GM12878 (cell line): ENCODE results near the gene DMPK. TPM values are rescaled to one million over a fixed set of nuclear protein-coding genes. Genes with fewer than 3 reads are reported as not detected.

Experiments used
- ATF7 ChIP-seq: fragments of 450-650 bp; IDR thresholded peaks from 2 replicates; pipeline ENCODE4 v1.6.1; 2016; ENCODE audit warnings: low read depth, mild to moderate bottlenecking
- BACH1 ChIP-seq: fragments of 450-650 bp; IDR thresholded peaks from 2 replicates; pipeline ENCODE4 v1.6.1; 2017; ENCODE audit warnings: mild to moderate bottlenecking, borderline replicate concordance
- CHD2 ChIP-seq: IDR thresholded peaks from 2 replicates; pipeline ENCODE4 v1.6.1; 2011; ENCODE audit warnings: low read depth, low read length, improper control_type of control experiment, borderline replicate concordance
- EZH2 ChIP-seq: IDR thresholded peaks from 2 replicates; pipeline ENCODE4 v1.6.1; 2012; ENCODE audit warnings: low read depth, mild to moderate bottlenecking, control low read depth, inconsistent platforms, low read length, borderline replicate concordance; ENCODE audit not compliant: control insufficient read depth
- HDAC6 ChIP-seq: fragments of 200-600 bp; sonication (generic); IDR thresholded peaks from one replicate; pipeline ENCODE4 v1.8.0; 2017; ENCODE audit warnings: antibody characterized with exemption; ENCODE audit not compliant: unreplicated experiment
- HDGF ChIP-seq: fragments of 450-650 bp; IDR thresholded peaks from 2 replicates; pipeline ENCODE4 v1.6.1; 2016; ENCODE audit warnings: antibody characterized with exemption
- IRF4 ChIP-seq: IDR thresholded peaks from 2 replicates; pipeline ENCODE4 v1.6.1; 2011; ENCODE audit warnings: low read depth, low read length
- KAT2A ChIP-seq: conservative IDR thresholded peaks from 2 replicates; pipeline ENCODE4 v1.6.1; 2011; ENCODE audit warnings: low read depth, low read length; ENCODE audit not compliant: control insufficient read depth
- MEF2A ChIP-seq: IDR thresholded peaks from 2 replicates; pipeline ENCODE4 v1.6.1; 2011; ENCODE audit warnings: low read depth, mild to moderate bottlenecking, low read length, moderate library complexity; ENCODE audit not compliant: insufficient read depth
- MTA3 ChIP-seq: IDR thresholded peaks from 2 replicates; pipeline ENCODE4 v1.6.1; 2012; ENCODE audit warnings: low read length, inconsistent platforms, borderline replicate concordance
- MYB ChIP-seq: fragments of 150-350 bp; IDR thresholded peaks from 2 replicates; pipeline ENCODE4 v1.6.1; 2014; ENCODE audit warnings: mild to moderate bottlenecking, low read depth, low read length, borderline replicate concordance
- RAD51 ChIP-seq: fragments of 450-650 bp; IDR thresholded peaks from 2 replicates; pipeline ENCODE4 v1.6.1; 2016; ENCODE audit warnings: moderate library complexity, mild to moderate bottlenecking, inconsistent platforms
- SMAD5 ChIP-seq: IDR thresholded peaks from 2 replicates; pipeline ENCODE4 v1.6.1; 2016; ENCODE audit warnings: antibody characterized with exemption, low read depth
- TCF7 ChIP-seq: IDR thresholded peaks from 2 replicates; pipeline ENCODE4 v1.6.1; 2014; ENCODE audit warnings: antibody characterized with exemption, borderline replicate concordance
- YBX1 ChIP-seq: fragments of 450-650 bp; IDR thresholded peaks from 2 replicates; pipeline ENCODE4 v1.6.1; 2016; ENCODE audit warnings: antibody characterized with exemption
- ZNF24 ChIP-seq: fragments of 450-650 bp; IDR thresholded peaks from 2 replicates; pipeline ENCODE4 v1.6.1; 2017; ENCODE audit warnings: antibody characterized with exemption, mild to moderate bottlenecking
- polyA plus RNA-seq, 11 experiments: library from polyadenylated mRNA; depleted of rRNA in 4 of 11; unstranded in 6 of 11; stranded (reverse) in 5 of 11; fragments of >200 nt; fragmentation: Nextera tagmentation in 4 of 11; fragmentation: Illumina TruSeq in 1 of 11; extraction: Ambion mirVana in 4 of 11; extraction: Trizol in 1 of 11; gene quantifications; 1 replicate in 1 of 11; 2 replicates in 10 of 11; pipeline versions ENCODE4 v1.2.1 to v1.2.3, GENCODE V29; 2011 to 2016; ENCODE audit warnings: inconsistent platforms in 2 of 11, missing spikeins in 2 of 11, low read depth in 1 of 11
- total RNA-seq, 4 experiments: library from RNA; depleted of rRNA in 3 of 4; stranded (reverse); fragments of >200 nt in 3 of 4; fragmentation: Illumina TruSeq in 1 of 4; extraction: Trizol in 1 of 4; gene quantifications; 2 replicates each; pipeline versions ENCODE4 v1.2.1 to v1.2.3, GENCODE V29; 2013 to 2021
- TF ChIP-seq, protein P1 (sequence below): IDR thresholded peaks from 2 replicates; pipeline ENCODE4 v1.6.1; 2012; ENCODE audit warnings: low read length, inconsistent platforms
- TF ChIP-seq, protein P2 (sequence below): fragments of 450-650 bp; formaldehyde crosslinking; IDR thresholded peaks from 2 replicates; pipeline ENCODE4 v1.4.0; 2022; ENCODE audit warnings: mild to moderate bottlenecking, moderate library complexity
- TF ChIP-seq, protein P3 (sequence below): fragments of 450-650 bp; IDR thresholded peaks from 2 replicates; pipeline ENCODE4 v1.6.1; 2017; ENCODE audit warnings: antibody characterized with exemption, mild to moderate bottlenecking, moderate library complexity
- TF ChIP-seq, protein P4 (sequence below): fragments of 450-650 bp; conservative IDR thresholded peaks from 2 replicates; pipeline ENCODE4 v1.6.1; 2017; ENCODE audit warnings: mild to moderate bottlenecking, moderate library complexity

Gene DMPK
- total and polyA plus RNA-seq, 10 of the 15 experiments (the other 5 are each of a cell fraction or from before 2014, with no cell fraction given) = 0.60 to 33.6 (median 5.2) TPM

- TF ChIP-seq MEF2A = 0 out of 2 replicates have a peak, but pooled peaks have one; percentile 35
- TF ChIP-seq, protein P1, sequence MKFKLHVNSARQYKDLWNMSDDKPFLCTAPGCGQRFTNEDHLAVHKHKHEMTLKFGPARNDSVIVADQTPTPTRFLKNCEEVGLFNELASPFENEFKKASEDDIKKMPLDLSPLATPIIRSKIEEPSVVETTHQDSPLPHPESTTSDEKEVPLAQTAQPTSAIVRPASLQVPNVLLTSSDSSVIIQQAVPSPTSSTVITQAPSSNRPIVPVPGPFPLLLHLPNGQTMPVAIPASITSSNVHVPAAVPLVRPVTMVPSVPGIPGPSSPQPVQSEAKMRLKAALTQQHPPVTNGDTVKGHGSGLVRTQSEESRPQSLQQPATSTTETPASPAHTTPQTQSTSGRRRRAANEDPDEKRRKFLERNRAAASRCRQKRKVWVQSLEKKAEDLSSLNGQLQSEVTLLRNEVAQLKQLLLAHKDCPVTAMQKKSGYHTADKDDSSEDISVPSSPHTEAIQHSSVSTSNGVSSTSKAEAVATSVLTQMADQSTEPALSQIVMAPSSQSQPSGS = no peak
- no peak for TF ChIP-seq ZNF24
- 0 out of 2 replicates have a peak, but pooled peaks have one; percentile 11 for TF ChIP-seq IRF4
- TF ChIP-seq, protein P2, sequence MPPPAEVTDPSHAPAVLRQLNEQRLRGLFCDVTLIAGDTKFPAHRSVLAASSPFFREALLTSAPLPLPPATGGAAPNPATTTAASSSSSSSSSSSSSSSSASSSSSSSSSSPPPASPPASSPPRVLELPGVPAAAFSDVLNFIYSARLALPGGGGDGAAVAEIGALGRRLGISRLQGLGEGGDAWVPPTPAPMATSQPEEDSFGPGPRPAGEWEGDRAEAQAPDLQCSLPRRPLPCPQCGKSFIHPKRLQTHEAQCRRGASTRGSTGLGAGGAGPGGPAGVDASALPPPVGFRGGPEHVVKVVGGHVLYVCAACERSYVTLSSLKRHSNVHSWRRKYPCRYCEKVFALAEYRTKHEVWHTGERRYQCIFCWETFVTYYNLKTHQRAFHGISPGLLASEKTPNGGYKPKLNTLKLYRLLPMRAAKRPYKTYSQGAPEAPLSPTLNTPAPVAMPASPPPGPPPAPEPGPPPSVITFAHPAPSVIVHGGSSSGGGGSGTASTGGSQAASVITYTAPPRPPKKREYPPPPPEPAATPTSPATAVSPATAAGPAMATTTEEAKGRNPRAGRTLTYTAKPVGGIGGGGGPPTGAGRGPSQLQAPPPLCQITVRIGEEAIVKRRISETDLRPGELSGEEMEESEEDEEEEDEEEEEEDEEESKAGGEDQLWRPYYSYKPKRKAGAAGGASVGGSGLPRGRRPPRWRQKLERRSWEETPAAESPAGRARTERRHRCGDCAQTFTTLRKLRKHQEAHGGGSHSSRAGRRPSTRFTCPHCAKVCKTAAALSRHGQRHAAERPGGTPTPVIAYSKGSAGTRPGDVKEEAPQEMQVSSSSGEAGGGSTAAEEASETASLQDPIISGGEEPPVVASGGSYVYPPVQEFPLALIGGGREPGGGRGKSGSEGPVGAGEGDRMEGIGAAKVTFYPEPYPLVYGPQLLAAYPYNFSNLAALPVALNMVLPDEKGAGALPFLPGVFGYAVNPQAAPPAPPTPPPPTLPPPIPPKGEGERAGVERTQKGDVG (CRISPR knock-in tag) = no peak
- TF ChIP-seq ATF7 = no peak
- TF ChIP-seq YBX1 = no peak
- TF ChIP-seq HDAC6 = no peak
- no peak for TF ChIP-seq MTA3
- no peak for TF ChIP-seq MYB
- no peak; the same call in 1 of the 2 replicates for TF ChIP-seq BACH1
- TF ChIP-seq CHD2 = no peak
- TF ChIP-seq, protein P3, sequence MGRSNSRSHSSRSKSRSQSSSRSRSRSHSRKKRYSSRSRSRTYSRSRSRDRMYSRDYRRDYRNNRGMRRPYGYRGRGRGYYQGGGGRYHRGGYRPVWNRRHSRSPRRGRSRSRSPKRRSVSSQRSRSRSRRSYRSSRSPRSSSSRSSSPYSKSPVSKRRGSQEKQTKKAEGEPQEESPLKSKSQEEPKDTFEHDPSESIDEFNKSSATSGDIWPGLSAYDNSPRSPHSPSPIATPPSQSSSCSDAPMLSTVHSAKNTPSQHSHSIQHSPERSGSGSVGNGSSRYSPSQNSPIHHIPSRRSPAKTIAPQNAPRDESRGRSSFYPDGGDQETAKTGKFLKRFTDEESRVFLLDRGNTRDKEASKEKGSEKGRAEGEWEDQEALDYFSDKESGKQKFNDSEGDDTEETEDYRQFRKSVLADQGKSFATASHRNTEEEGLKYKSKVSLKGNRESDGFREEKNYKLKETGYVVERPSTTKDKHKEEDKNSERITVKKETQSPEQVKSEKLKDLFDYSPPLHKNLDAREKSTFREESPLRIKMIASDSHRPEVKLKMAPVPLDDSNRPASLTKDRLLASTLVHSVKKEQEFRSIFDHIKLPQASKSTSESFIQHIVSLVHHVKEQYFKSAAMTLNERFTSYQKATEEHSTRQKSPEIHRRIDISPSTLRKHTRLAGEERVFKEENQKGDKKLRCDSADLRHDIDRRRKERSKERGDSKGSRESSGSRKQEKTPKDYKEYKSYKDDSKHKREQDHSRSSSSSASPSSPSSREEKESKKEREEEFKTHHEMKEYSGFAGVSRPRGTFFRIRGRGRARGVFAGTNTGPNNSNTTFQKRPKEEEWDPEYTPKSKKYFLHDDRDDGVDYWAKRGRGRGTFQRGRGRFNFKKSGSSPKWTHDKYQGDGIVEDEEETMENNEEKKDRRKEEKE = no peak
- TF ChIP-seq KAT2A = no peak
- peak; percentile 82 for TF ChIP-seq RAD51
- TF ChIP-seq SMAD5 = no peak
- TF ChIP-seq, protein P4, sequence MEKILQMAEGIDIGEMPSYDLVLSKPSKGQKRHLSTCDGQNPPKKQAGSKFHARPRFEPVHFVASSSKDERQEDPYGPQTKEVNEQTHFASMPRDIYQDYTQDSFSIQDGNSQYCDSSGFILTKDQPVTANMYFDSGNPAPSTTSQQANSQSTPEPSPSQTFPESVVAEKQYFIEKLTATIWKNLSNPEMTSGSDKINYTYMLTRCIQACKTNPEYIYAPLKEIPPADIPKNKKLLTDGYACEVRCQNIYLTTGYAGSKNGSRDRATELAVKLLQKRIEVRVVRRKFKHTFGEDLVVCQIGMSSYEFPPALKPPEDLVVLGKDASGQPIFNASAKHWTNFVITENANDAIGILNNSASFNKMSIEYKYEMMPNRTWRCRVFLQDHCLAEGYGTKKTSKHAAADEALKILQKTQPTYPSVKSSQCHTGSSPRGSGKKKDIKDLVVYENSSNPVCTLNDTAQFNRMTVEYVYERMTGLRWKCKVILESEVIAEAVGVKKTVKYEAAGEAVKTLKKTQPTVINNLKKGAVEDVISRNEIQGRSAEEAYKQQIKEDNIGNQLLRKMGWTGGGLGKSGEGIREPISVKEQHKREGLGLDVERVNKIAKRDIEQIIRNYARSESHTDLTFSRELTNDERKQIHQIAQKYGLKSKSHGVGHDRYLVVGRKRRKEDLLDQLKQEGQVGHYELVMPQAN = no peak
- peak; percentile 70; the same call in 1 of the 2 replicates for TF ChIP-seq HDGF
- TF ChIP-seq TCF7 = no peak
- no peak for TF ChIP-seq EZH2
Observed at GRCh38 chr19:45817010-45817724, 34.9 kb upstream of the DMPK start (continued).
